AG09319 (cell line): ENCODE results near the gene NR1I2.

Experiments used
- DNase-seq: peaks from one replicate; pipeline ENCODE4 v3.0.0-alpha.2; 2010; ENCODE audit warnings: low read depth; ENCODE audit errors: extremely low read depth
- CTCF ChIP-seq: IDR thresholded peaks from 2 replicates; pipeline ENCODE4 v1.5.1; 2011; ENCODE audit warnings: low read depth, mild to moderate bottlenecking, inconsistent platforms, low read length, moderate library complexity

Gene NR1I2

GRCh38 chr3:119808244-119808643, 26.3 kb downstream of the NR1I2 start:
- DNase-seq = no peak
- TF ChIP-seq CTCF = no peak

GRCh38 chr3:119808843-119809242, 26.9 kb downstream of the NR1I2 start:
- TF ChIP-seq CTCF = no peak

GRCh38 chr3:119809249-119810017, 27.5 kb downstream of the NR1I2 start:
- no peak for DNase-seq
- TF ChIP-seq CTCF = no peak

More at GRCh38 chr3:119808843-119809242, 26.9 kb downstream of the NR1I2 start:
- no peak for DNase-seq

GRCh38 chr3:119810018-119810435, 28.1 kb downstream of the NR1I2 start:
- DNase-seq = no peak

GRCh38 chr3:119812491-119813058, 30.7 kb downstream of the NR1I2 start:
- TF ChIP-seq CTCF = no peak
- DNase-seq = no peak

More at GRCh38 chr3:119810018-119810435, 28.1 kb downstream of the NR1I2 start:
- peak; percentile 28 for TF ChIP-seq CTCF

- DNase-seq = no peak
- TF ChIP-seq CTCF = no peak
Measured at GRCh38 chr3:119815716-119816115, 33.8 kb downstream of the NR1I2 start.

GRCh38 chr3:119817071-119817470, 35.2 kb downstream of the NR1I2 start:
- no peak for TF ChIP-seq CTCF
- no peak for DNase-seq
